Fibroblast of skin of left biceps (primary cell): Measurements from ENCODE around the gene CA12.

ENCODE experiments used
- DNase-seq, 2 experiments: peaks; one replicate each; pipeline ENCODE4 v3.0.0-alpha.2; 2013; ENCODE audit warnings: low read depth in 2 of 2

CA12 gene

GRCh38 chr15:63308491-63308890, 73.2 kb downstream of the CA12 start:
- DNase-seq, result no peak

GRCh38 chr15:63306492-63307073, 75.1 kb downstream of the CA12 start:
- DNase-seq, result no peak

GRCh38 chr15:63305260-63305659, 76.4 kb downstream of the CA12 start:
- DNase-seq, result no peak

- DNase-seq, result no peak
Observed at GRCh38 chr15:63301088-63301487, 80.6 kb downstream of the CA12 start.

GRCh38 chr15:63299943-63300575, 81.6 kb downstream of the CA12 start:
- no peak for DNase-seq

- no peak for DNase-seq
Observed at GRCh38 chr15:63296195-63296594, 85.5 kb downstream of the CA12 start.

- DNase-seq, result no peak
Observed at GRCh38 chr15:63295341-63295740, 86.3 kb downstream of the CA12 start.

GRCh38 chr15:63294359-63294758, 87.3 kb downstream of the CA12 start:
- no peak for DNase-seq

GRCh38 chr15:63292771-63293170, 88.9 kb downstream of the CA12 start:
- no peak for DNase-seq

GRCh38 chr15:63292241-63292640, 89.4 kb downstream of the CA12 start:
- no peak for DNase-seq

GRCh38 chr15:63291507-63291906, 90.1 kb downstream of the CA12 start:
- DNase-seq, result peak; percentile 69 to 74

- peak in 1 of 2 experiments; percentile 40 for DNase-seq
Observed at GRCh38 chr15:63288778-63289378, 92.8 kb downstream of the CA12 start.

- DNase-seq, result no peak
Observed at GRCh38 chr15:63288342-63288741, 93.3 kb downstream of the CA12 start.

- DNase-seq, result no peak
Observed at GRCh38 chr15:63287109-63287508, 94.5 kb downstream of the CA12 start.

GRCh38 chr15:63284335-63284734, 97.3 kb downstream of the CA12 start:
- no peak for DNase-seq

GRCh38 chr15:63283126-63283525, 98.5 kb downstream of the CA12 start:
- DNase-seq, result no peak

GRCh38 chr15:63277893-63278456, 103.7 kb downstream of the CA12 start:
- DNase-seq, result no peak

- peak; percentile 44 to 48 for DNase-seq
Observed at GRCh38 chr15:63277038-63277892, 104.4 kb downstream of the CA12 start, which contains the start of gene APH1B. Gene APH1B, plus strand, starts transcription at chr15:63277605. Its CDS starts 19 bp downstream, at chr15:63277624.

GRCh38 chr15:63276342-63277037, 105.2 kb downstream of the CA12 start:
- DNase-seq, result no peak

GRCh38 chr15:63274427-63274826, 107.2 kb downstream of the CA12 start:
- no peak for DNase-seq
